Panc1 (cell line): ENCODE results near the gene GCHFR.

Experiments used
- CTCF ChIP-seq: fragments of 450-650 bp; IDR thresholded peaks from 2 replicates; pipeline ENCODE4 v1.5.1; 2017; ENCODE audit warnings: mild to moderate bottlenecking
- POLR2AphosphoS5 ChIP-seq: IDR thresholded peaks from 2 replicates; pipeline ENCODE4 v1.6.1; 2012; ENCODE audit warnings: mild to moderate bottlenecking, low read depth, low read length, moderate library complexity
- REST ChIP-seq, 2 experiments: IDR thresholded peaks; 2 replicates each; pipeline ENCODE4 v1.6.1; 2011 to 2012; ENCODE audit warnings: low read depth in 2 of 2, control low read depth in 1 of 2, low read length in 1 of 2, mild to moderate bottlenecking in 1 of 2, moderate library complexity in 1 of 2; ENCODE audit not compliant: insufficient read depth in 1 of 2
- TCF7L2 ChIP-seq: IDR thresholded peaks from 2 replicates; pipeline ENCODE4 v1.6.1; 2011; ENCODE audit warnings: mild to moderate bottlenecking, low read depth, low read length, inconsistent platforms

GRCh38 chr15:40743921-40744814 lies 19.7 kb upstream of the GCHFR start:
- no peak; the same call in 1 of the 2 replicates for TF ChIP-seq CTCF
- no peak for TF ChIP-seq POLR2AphosphoS5
- TF ChIP-seq TCF7L2 = no peak
- TF ChIP-seq REST (IDR thresholded peaks at IDR 0.05; ENCODE audit: insufficient read depth in 1 of 2, low read depth in 2 of 2, low read length in 1 of 2) = no peak
